ENCODE data around the gene TRAF2.
A peak's percentile ranks its signal among the peaks of the same experiment; 100 is the strongest.

TRAF2 gene

GRCh38 chr9:136845465-136846260 lies 40.7 kb upstream of the TRAF2 start:
- no peak for DNase-seq (ENCODE audit: low spot score)
- H3K27me3 ChIP-seq (ENCODE audit: insufficient read depth, poor library complexity, severe bottlenecking), result peaks cover 22% of the 10 kb centered on the region
- H3K4me1 ChIP-seq (ENCODE audit: insufficient read depth, poor library complexity, severe bottlenecking), result no peaks in the 10 kb centered on the region
- ATAC-seq (ENCODE audit: low read depth), result no peak
- peaks cover 8% of the 10 kb centered on the region for H3K36me3 ChIP-seq (ENCODE audit: low read depth)
- TF ChIP-seq CTCF (IDR thresholded peaks at IDR 0.05; ENCODE audit: poor library complexity, severe bottlenecking), result no peak
- H3K27ac ChIP-seq (ENCODE audit: poor library complexity, severe bottlenecking), result no peak overlapping the region
- peak overlapping the region; percentile 58 for H3K4me3 ChIP-seq (ENCODE audit: severe bottlenecking)
- H3K9me3 ChIP-seq (ENCODE audit: severe bottlenecking), result no peaks in the 10 kb centered on the region

GRCh38 chr9:136846376-136847087 lies 39.8 kb upstream of the TRAF2 start:
- H3K4me3 ChIP-seq (ENCODE audit: severe bottlenecking), result peak overlapping the region; percentile 58
- H3K36me3 ChIP-seq (ENCODE audit: low read depth), result peaks cover 16% of the 10 kb centered on the region
- no peak for DNase-seq (ENCODE audit: low spot score)
- H3K9me3 ChIP-seq (ENCODE audit: severe bottlenecking), result no peaks in the 10 kb centered on the region
- H3K4me1 ChIP-seq (ENCODE audit: insufficient read depth, poor library complexity, severe bottlenecking), result no peaks in the 10 kb centered on the region
- H3K27me3 ChIP-seq (ENCODE audit: insufficient read depth, poor library complexity, severe bottlenecking), result peaks cover 22% of the 10 kb centered on the region
- ATAC-seq (ENCODE audit: low read depth), result no peak
- peak overlapping the region; percentile 78 for H3K27ac ChIP-seq (ENCODE audit: poor library complexity, severe bottlenecking)
- no peak for TF ChIP-seq CTCF (IDR thresholded peaks at IDR 0.05; ENCODE audit: poor library complexity, severe bottlenecking)

- Histone ChIP-seq H3K36me3 (ENCODE audit: low read depth) (peaks cover 16% of the 10 kb centered on the region), H3K9me3 (ENCODE audit: severe bottlenecking) (no peaks in the 10 kb centered on the region), H3K27ac (ENCODE audit: poor library complexity, severe bottlenecking) (peak overlapping the region; percentile 78), H3K4me1 (ENCODE audit: insufficient read depth, poor library complexity, severe bottlenecking) (no peaks in the 10 kb centered on the region), H3K4me3 (ENCODE audit: severe bottlenecking) (peak overlapping the region; percentile 58), H3K27me3 (ENCODE audit: insufficient read depth, poor library complexity, severe bottlenecking) (peaks cover 22% of the 10 kb centered on the region)
- ATAC-seq (ENCODE audit: low read depth) (peak; percentile 44), DNase-seq (ENCODE audit: low spot score) (no peak)
- no peak for TF ChIP-seq CTCF (IDR thresholded peaks at IDR 0.05; ENCODE audit: poor library complexity, severe bottlenecking)
These were observed 39.1 kb upstream of the TRAF2 start for GRCh38 chr9:136847088-136847825.

GRCh38 chr9:136847826-136848392 lies 38.4 kb upstream of the TRAF2 start:
- ATAC-seq (ENCODE audit: low read depth) (peak; percentile 49), DNase-seq (ENCODE audit: low spot score) (peak; percentile 94)
- Histone ChIP-seq H3K36me3 (ENCODE audit: low read depth) (peaks cover 16% of the 10 kb centered on the region), H3K4me3 (ENCODE audit: severe bottlenecking) (peak overlapping the region; percentile 58), H3K9me3 (ENCODE audit: severe bottlenecking) (no peaks in the 10 kb centered on the region), H3K4me1 (ENCODE audit: insufficient read depth, poor library complexity, severe bottlenecking) (no peaks in the 10 kb centered on the region), H3K27me3 (ENCODE audit: insufficient read depth, poor library complexity, severe bottlenecking) (peaks cover 22% of the 10 kb centered on the region), H3K27ac (ENCODE audit: poor library complexity, severe bottlenecking) (peak overlapping the region; percentile 78)
- TF ChIP-seq CTCF (IDR thresholded peaks at IDR 0.05; ENCODE audit: poor library complexity, severe bottlenecking), result no peak

Measured in RWPE2 (cell line).